ENCODE measurements around the gene FTSJ1.

GRCh38 chrX:48489296-48489695, 13.3 kb downstream of the FTSJ1 start:
- TF ChIP-seq EZH2phosphoT487 (conservative IDR thresholded peaks at IDR 0.05; ENCODE audit: low read length) (no peak), CTCF (IDR thresholded peaks at IDR 0.05; ENCODE audit: insufficient read depth, low read length, poor library complexity, severe bottlenecking) (no peak)

All from SU-DHL-6 (cell line).